ENCODE data around the gene PDXP. TPM values are rescaled to one million over a fixed set of nuclear protein-coding genes. Genes with fewer than 3 reads are reported as not detected.
"Not testable (repeated sequence)": the region's sequence is repeated elsewhere in the genome, so short reads cannot be mapped to it uniquely, and the experiment has no call there.

PDXP gene
- 40.9 TPM for total RNA-seq

DNA sequence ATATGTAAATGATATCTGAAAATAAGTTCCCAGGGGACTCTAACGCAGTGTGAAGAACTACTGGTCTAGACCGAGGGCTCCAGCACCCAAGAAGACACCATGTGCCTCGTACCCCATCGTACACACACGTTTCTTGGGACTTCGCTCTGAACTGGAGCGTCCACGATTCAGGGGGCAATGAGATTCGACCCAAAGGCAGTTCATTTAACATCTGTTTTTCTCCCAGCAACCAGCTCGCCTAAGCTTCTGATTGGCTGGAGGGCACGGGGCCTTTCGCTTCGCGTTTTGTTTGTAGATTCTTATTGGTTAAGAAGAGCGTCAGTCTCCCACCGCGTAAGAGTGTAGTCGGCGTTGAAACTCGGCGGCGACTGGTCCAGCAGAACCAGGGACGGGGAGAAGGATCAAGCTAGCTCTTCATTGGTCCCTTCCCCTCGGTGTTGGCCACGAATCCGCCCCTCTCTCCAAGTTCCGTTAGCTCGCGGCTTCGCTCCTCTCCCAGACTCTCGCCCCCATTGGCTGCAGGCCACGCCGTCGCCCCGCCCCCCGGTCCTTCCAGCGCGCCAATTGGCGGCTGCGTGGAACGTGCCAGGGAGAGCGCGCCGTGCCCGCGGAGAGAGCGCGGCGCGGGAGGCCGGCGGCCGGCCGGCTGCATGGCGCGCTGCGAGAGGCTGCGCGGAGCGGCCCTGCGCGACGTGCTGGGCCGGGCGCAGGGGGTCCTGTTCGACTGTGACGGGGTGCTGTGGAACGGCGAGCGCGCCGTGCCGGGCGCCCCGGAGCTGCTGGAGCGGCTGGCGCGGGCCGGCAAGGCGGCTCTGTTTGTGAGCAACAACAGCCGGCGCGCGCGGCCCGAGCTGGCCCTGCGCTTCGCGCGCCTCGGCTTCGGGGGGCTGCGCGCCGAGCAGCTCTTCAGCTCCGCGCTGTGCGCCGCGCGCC, at the start of gene PDXP:
TSS of gene PDXP (plus strand) at position 591 of the 933 bp plus-strand sequence. CDS start at position 651, 60 bp downstream.
- peak; percentile 100 for DNase-seq (ENCODE audit: low spot score)
- peak; percentile 85 for ATAC-seq

- DNase-seq (ENCODE audit: low spot score) (no peak), ATAC-seq (no peak)
Measured at GRCh38 chr22:37609240-37610152, 49.0 kb upstream of the PDXP start.

DNA sequence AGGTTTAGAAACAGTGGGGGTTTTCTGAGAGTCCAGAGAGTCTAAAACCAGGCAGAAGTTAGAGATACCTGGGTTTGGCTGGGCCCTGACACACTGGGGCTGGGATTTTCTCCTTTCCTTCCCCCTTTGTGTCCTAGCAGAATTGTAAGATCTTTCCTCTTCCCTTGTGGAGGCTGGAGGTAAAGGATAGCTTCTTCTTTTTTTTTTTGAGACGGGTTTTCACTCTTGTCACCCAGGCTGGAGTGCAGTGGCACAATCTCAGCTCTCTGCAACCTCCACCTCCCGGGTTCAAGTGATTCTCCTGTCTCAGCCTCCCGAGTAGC, 48.4 kb upstream of the PDXP start:
- not testable (repeated sequence) for DNase-seq (ENCODE audit: low spot score); ATAC-seq

GRCh38 chr22:37610480-37611129, 47.9 kb upstream of the PDXP start:
- DNase-seq (ENCODE audit: low spot score) (no peak), ATAC-seq (no peak)

- ATAC-seq (no peak), DNase-seq (ENCODE audit: low spot score) (no peak)
Measured at GRCh38 chr22:37611207-37611606, 47.3 kb upstream of the PDXP start.

GRCh38 chr22:37616201-37617083, 42.1 kb upstream of the PDXP start:
- ATAC-seq, result no peak
- DNase-seq (ENCODE audit: low spot score), result no peak

- ATAC-seq (no peak), DNase-seq (ENCODE audit: low spot score) (no peak)
Measured at GRCh38 chr22:37617431-37617830, 41.1 kb upstream of the PDXP start.

- DNase-seq (ENCODE audit: low spot score), result no peak
- ATAC-seq, result no peak
Measured at GRCh38 chr22:37618072-37618656, 40.4 kb upstream of the PDXP start.

- DNase-seq (ENCODE audit: low spot score) (no peak), ATAC-seq (no peak)
Measured at GRCh38 chr22:37618674-37619073, 39.8 kb upstream of the PDXP start.

GRCh38 chr22:37619991-37620390, 38.5 kb upstream of the PDXP start:
- DNase-seq (ENCODE audit: low spot score) (no peak), ATAC-seq (no peak)

DNA sequence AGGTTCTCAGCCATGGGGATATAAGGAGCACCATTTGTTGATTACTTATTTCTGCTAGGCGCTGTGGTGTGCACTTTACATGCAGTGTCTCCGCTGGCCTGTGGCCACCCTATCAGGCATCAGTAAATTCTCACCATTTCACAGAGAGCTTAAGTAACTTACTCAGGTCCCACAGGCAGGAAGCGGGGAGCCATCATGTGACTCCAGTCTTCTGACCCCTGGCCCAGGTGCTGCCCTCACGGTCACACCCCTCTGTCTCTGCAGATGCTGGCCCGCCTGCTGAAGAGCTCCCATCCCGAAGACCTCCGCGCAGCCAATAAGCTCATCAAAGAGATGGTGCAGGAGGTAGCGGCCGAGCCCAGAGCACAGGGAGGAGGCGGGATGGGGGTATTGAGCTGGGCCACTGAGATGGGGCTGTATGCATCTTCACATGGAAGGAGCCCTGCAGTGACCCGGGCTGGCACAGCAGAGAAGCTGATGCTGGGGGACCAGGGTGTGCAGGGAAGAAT, 37.1 kb upstream of the PDXP start:
- ATAC-seq, result no peak
- DNase-seq (ENCODE audit: low spot score), result no peak

- peak; percentile 62 for ATAC-seq
- DNase-seq (ENCODE audit: low spot score), result no peak
Measured at GRCh38 chr22:37623075-37624016, 35.2 kb upstream of the PDXP start.

DNA sequence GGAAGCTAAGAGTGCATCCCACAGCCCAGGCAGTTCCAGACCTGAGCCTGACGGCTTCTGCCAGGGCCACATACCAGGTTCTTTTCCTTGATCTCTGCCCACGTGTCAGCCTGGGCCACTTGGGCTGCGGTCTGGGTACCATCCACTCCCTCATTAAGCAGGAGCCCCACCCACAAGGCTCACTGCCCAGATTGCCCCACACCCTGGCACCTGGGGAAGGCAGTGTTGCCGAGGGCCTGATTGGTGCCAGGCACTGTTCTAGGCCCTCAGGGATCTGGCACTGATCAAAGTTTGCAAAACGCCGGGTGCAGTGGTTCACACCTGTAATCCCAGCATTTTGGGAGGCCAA, 34.5 kb upstream of the PDXP start:
- ATAC-seq (peak; percentile 61), DNase-seq (ENCODE audit: low spot score) (peak; percentile 86)

- ATAC-seq (no peak), DNase-seq (ENCODE audit: low spot score) (no peak)
Measured at GRCh38 chr22:37624876-37625275, 33.6 kb upstream of the PDXP start.

GRCh38 chr22:37625737-37626136, 32.8 kb upstream of the PDXP start:
- DNase-seq (ENCODE audit: low spot score), result no peak
- no peak for ATAC-seq

DNA sequence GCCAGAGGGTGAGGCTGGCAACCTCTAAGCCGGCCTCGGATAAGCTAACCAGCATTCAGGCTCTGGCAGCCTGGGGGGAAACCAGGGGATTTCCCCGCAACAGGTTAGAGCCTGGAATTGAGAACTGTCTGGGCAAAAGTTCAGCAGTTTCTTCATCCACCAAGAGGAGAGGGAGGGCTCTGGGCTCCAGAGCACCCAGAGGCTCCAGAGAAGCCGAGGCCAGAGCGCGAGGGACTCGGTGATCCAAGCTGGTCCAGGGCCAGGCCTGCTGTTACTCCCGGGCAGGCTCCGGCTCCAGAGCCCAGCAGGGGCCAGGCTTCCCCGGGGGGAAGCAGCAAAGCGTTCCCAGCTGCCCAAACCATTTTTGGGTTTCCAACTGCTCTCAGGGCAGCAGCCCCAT, 32.4 kb upstream of the PDXP start:
- ATAC-seq (peak; percentile 84), DNase-seq (ENCODE audit: low spot score) (peak; percentile 91)

DNA sequence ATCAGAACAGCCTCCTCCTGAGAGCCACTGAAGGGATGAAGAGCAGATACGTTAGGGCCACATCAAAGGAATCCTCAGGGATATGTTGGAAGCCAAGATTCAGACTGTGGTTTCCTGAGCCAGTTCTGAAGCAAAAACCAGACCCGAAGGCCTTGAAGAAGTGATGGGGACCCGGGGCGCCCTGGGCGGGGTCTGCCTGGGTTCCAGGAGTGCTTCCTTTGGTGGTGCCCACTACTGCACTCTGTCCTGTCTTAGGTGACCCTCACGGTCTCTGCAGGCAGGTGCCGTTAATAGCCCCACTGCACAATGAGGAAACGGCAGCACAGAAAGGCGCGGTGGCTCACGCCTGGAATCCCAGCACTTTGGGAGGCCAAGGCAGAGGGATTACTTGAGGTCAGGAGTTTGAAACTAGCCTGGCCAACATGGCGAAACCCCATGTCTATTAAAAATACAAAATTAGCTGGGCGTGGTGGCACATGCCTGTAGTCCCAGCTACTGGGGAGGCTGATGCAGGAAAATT, 31.9 kb upstream of the PDXP start:
- DNase-seq (ENCODE audit: low spot score) (no peak), ATAC-seq (no peak)

- ATAC-seq (no peak), DNase-seq (ENCODE audit: low spot score) (no peak)
Measured at GRCh38 chr22:37627121-37627520, 31.4 kb upstream of the PDXP start.

All from left lobe of liver (tissue), 2 donors.